GM12878 (cell line): ENCODE results near the gene SIRT2. TPM values are rescaled to one million over a fixed set of nuclear protein-coding genes. Genes with fewer than 3 reads are reported as not detected.
A peak's percentile ranks its signal among the peaks of the same experiment; 100 is the strongest.

Experiments used
- ATAC-seq: fragments of 200-7000 bp; cut with Tn5 transposase; 3 replicates; pipeline ENCODE4 v1.9.1; 2020; ENCODE audit warnings: mild to moderate bottlenecking, moderate library complexity
- BruUV-seq: library from RNA; stranded (reverse); fragments of 400-500 nt; replicated peaks from 2 replicates; lab custom pipeline; 2021; lab: Mats Ljungman, UMichigan
- CTCF ChIA-PET: fragments of 300-600 bp; sonication (Branson Sonifier 250); formaldehyde crosslinking; extraction: SDS; loops from one replicate; lab custom pipeline; 2021; ENCODE audit warnings: inconsistent platforms; lab: Yijun Ruan, JAX
- POLR2A ChIA-PET: fragments of 350-600 bp; formaldehyde crosslinking; extraction: SDS; loops from one replicate; lab custom pipeline; 2021; ENCODE audit warnings: inconsistent platforms; lab: Charles Lee
- RAD21 ChIA-PET: fragments of 300-600 bp; sonication (Branson Sonifier 250); formaldehyde crosslinking; loops from one replicate; lab custom pipeline; 2023; ENCODE audit warnings: antibody characterized with exemption; ENCODE audit not compliant: unreplicated experiment; lab: Charles Lee
- SMC1A ChIA-PET: fragments of 300-600 bp; sonication (Branson Sonifier 250); formaldehyde crosslinking; loops from one replicate; lab custom pipeline; 2023; ENCODE audit not compliant: unreplicated experiment, uncharacterized antibody; lab: Charles Lee
- DNase-seq: peaks from one replicate; pipeline ENCODE4 v3.0.0-alpha.2; 2011; ENCODE audit warnings: low read depth, low spot score
- FAIRE-seq: peaks from 3 replicates; lab custom pipeline; 2011; peaks lifted over from hg19 to GRCh38; lab: Jason Lieb, UNC
- H2AFZ ChIP-seq: 2 replicates; pipeline ENCODE4 v1.6.0; 2011; ENCODE audit warnings: low read depth, low read length, control low read depth; ENCODE audit not compliant: control insufficient read depth
- H3K27ac ChIP-seq: 2 replicates; pipeline ENCODE4 v1.5.1; 2011; ENCODE audit warnings: control low read depth; ENCODE audit not compliant: control insufficient read depth, insufficient read depth
- H3K27me3 ChIP-seq, 2 experiments: replicated peaks in 1 of 2; 2 replicates each; pipeline versions ENCODE4 v1.6.0 to v1.6.1; 2011; ENCODE audit warnings: low read length in 1 of 2; ENCODE audit not compliant: control insufficient read depth in 2 of 2, insufficient read depth in 2 of 2
- H3K36me3 ChIP-seq, 2 experiments: 2 replicates each; pipeline ENCODE4 v1.5.1; 2011; ENCODE audit warnings: low read length in 1 of 2; ENCODE audit not compliant: control insufficient read depth in 2 of 2, insufficient read depth in 2 of 2
- H3K4me1 ChIP-seq: 2 replicates; pipeline ENCODE4 v1.6.1; 2011; ENCODE audit warnings: mild to moderate bottlenecking, low read length, moderate library complexity, mixed read lengths; ENCODE audit not compliant: control insufficient read depth, insufficient read depth
- H3K4me2 ChIP-seq: 2 replicates; pipeline ENCODE4 v1.6.0; 2011; ENCODE audit warnings: control low read depth; ENCODE audit not compliant: control insufficient read depth, insufficient read depth
- H3K4me3 ChIP-seq: fragments of 200-600 bp; sonication (generic); 2 replicates; pipeline ENCODE4 v1.5.1; 2016
- H3K79me2 ChIP-seq: 2 replicates; pipeline ENCODE4 v1.6.0; 2011; ENCODE audit warnings: low read length; ENCODE audit not compliant: control insufficient read depth, insufficient read depth
- H3K9ac ChIP-seq: 2 replicates; pipeline ENCODE4 v1.8.0; 2011; ENCODE audit warnings: low read length, control low read depth, mixed read lengths; ENCODE audit not compliant: control insufficient read depth, insufficient read depth
- H3K9me3 ChIP-seq: replicated peaks from 3 replicates; pipeline ENCODE4 v1.5.1; 2011; ENCODE audit warnings: mild to moderate bottlenecking, low read length; ENCODE audit not compliant: control insufficient read depth, insufficient read depth
- H4K20me1 ChIP-seq: 2 replicates; pipeline ENCODE4 v1.6.0; 2011; ENCODE audit not compliant: control insufficient read depth, insufficient read depth
- BMI1 ChIP-seq: fragments of 450-650 bp; IDR thresholded peaks from 2 replicates; pipeline ENCODE4 v1.6.1; 2016; ENCODE audit warnings: mild to moderate bottlenecking, moderate library complexity, borderline replicate concordance
- MEF2A ChIP-seq: IDR thresholded peaks from 2 replicates; pipeline ENCODE4 v1.6.1; 2011; ENCODE audit warnings: low read depth, mild to moderate bottlenecking, low read length, moderate library complexity; ENCODE audit not compliant: insufficient read depth
- NR2F1 ChIP-seq: fragments of 450-650 bp; conservative IDR thresholded peaks from 2 replicates; pipeline ENCODE4 v1.6.1; 2017; ENCODE audit warnings: mild to moderate bottlenecking
- NRF1 ChIP-seq: conservative IDR thresholded peaks from 2 replicates; pipeline ENCODE4 v1.6.1; 2011; ENCODE audit warnings: mild to moderate bottlenecking, low read depth, low read length, improper control_type of control experiment
- POLR2A ChIP-seq: IDR thresholded peaks from 2 replicates; pipeline ENCODE4 v1.6.1; 2011; ENCODE audit warnings: low read depth, mild to moderate bottlenecking, low read length
- TARDBP ChIP-seq: IDR thresholded peaks from 2 replicates; pipeline ENCODE4 v1.6.1; 2016; ENCODE audit warnings: borderline replicate concordance
- ZNF384 ChIP-seq: IDR thresholded peaks from 2 replicates; pipeline ENCODE4 v1.6.1; 2012; ENCODE audit warnings: low read depth, mild to moderate bottlenecking, low read length, improper control_type of control experiment, borderline replicate concordance
- WGBS: methylation state at CpG from one replicate; pipeline ENCODE4 v1.1.6; 2016; ENCODE audit warnings: low lambda C conversion rate; ENCODE audit not compliant: insufficient replicate concordance, insufficient coverage; ENCODE audit errors: missing lambda C conversion rate; 5-methylcytosine and 5-hydroxymethylcytosine counted together
- in situ Hi-C: fragments of 300-500 bp; cut with MboI; formaldehyde crosslinking; loops from 9 replicates; pipeline ENCODE4 v1.14.3; 2018; ENCODE audit warnings: mixed read lengths
- intact Hi-C: fragments of 100-400 bp; cut with micrococcal nuclease; formaldehyde crosslinking; loops from one replicate; pipeline ENCODE4 v1.14.2; 2022; ENCODE audit not compliant: unreplicated experiment
- polyA plus RNA-seq, 11 experiments: library from polyadenylated mRNA; depleted of rRNA in 4 of 11; unstranded in 6 of 11; stranded (reverse) in 5 of 11; fragments of >200 nt; fragmentation: Nextera tagmentation in 4 of 11; fragmentation: Illumina TruSeq in 1 of 11; extraction: Ambion mirVana in 4 of 11; extraction: Trizol in 1 of 11; gene quantifications; 1 replicate in 1 of 11; 2 replicates in 10 of 11; pipeline versions ENCODE4 v1.2.1 to v1.2.3, GENCODE V29; 2011 to 2016; ENCODE audit warnings: inconsistent platforms in 2 of 11, missing spikeins in 2 of 11, low read depth in 1 of 11
- total RNA-seq, 4 experiments: library from RNA; depleted of rRNA in 3 of 4; stranded (reverse); fragments of >200 nt in 3 of 4; fragmentation: Illumina TruSeq in 1 of 4; extraction: Trizol in 1 of 4; gene quantifications; 2 replicates each; pipeline versions ENCODE4 v1.2.1 to v1.2.3, GENCODE V29; 2013 to 2021

Gene SIRT2
- total and polyA plus RNA-seq, 10 of the 15 experiments (the other 5 are each of a cell fraction or from before 2014, with no cell fraction given), result 1.4 to 38.7 (median 24.1) TPM

DNA sequence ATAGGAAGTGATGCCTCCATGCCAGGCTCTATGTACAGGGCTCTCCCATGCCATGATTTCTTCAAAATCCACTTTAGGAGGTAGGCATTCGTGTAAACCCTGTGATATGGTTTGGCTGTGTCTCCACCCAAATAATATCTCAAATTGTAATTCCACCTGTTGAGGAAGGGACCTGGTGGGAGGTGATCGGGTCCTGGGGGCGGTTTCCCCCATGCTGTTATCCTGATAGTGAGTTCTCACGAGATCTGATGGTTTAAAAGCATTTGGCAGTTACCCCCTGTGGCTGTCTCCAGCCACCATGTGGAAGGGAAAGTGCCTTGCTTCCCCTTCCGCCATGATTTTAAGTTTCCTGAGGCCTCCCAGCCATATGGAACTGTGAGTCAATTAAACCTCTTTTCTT is 23.1 kb upstream of the SIRT2 start (continued):
- TF ChIP-seq ZNF384 (no peak), BMI1 (no peak), TARDBP (no peak), MEF2A (no peak), NR2F1 (no peak)

DNA sequence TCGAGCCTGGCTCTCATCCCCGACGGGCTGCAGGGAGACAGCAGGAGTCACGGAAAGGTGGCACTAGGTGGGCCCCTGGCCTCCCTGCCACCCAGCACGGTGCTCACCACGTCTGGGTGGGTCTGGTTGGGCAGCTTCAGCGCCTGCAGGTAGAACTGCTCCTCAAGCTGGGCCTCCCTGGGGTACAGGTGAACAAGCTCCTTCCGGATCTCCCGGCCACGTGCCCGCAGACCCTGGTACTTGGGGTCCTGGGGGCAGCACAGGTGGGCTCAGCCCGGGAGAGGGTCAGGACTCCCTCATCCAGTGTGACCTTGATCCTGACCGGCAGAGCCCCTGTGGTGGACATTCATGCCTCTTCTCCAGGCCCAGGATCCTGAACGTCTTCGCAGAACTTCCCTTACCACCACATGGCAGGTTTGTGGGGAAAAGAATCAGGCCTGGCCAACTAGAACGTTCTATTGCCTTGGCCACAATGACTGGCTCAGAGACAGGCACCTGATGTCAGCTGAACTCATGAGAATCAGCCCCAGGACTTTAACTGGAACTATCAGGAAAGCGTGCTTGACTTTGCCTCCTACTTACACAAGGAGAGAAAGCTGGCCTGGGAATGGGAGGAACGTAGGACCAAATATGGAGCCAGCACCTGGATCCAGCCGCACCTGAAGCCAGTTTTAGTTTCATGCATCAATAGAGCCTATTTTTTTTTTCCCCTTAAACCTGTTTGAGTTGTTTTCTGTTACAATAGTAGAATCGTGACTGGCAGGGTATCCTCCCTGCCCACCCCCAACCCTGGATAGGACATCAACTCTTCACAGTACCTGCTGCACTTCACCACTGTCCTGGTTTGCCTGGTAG is 22.2 kb upstream of the SIRT2 start:
- Histone ChIP-seq H3K9ac (no peak overlapping the region), H4K20me1 (no peaks in the 10 kb centered on the region), H3K4me1 (no peaks in the 10 kb centered on the region), H3K4me3 (no peak overlapping the region), H3K27me3 (no peaks in the 10 kb centered on the region), H3K4me2 (no peak overlapping the region), H3K9me3 (no peaks in the 10 kb centered on the region), H2AFZ (no peak overlapping the region), H3K36me3 (peaks cover 1 to 14% of the 10 kb centered on the region in 2 experiments), H3K27ac (no peak overlapping the region), H3K79me2 (no peaks in the 10 kb centered on the region)
- TSS peak; percentile 56 for BruUV-seq
- intact Hi-C loops (no loop called here), in situ Hi-C loops (no loop called here)
- DNase-seq (no peak), ATAC-seq (no peak), FAIRE-seq (no peak)
- ChIA-PET RAD21 (no interaction called here), POLR2A (no interaction called here), SMC1A (no interaction called here), CTCF (no interaction called here)
- 84% methylated on average over 20 of the region's 20 CpGs for WGBS
- TF ChIP-seq NRF1 (no peak), POLR2A (0 out of 2 replicates have a peak, but pooled peaks have one; percentile 42)
- TF ChIP-seq, all 136 proteins: peak for 1
